ENCODE results near the gene MTX3.

GRCh38 chr5:79962575-79963222 is 28.4 kb downstream of the MTX3 start:
- TF ChIP-seq, protein P1, sequence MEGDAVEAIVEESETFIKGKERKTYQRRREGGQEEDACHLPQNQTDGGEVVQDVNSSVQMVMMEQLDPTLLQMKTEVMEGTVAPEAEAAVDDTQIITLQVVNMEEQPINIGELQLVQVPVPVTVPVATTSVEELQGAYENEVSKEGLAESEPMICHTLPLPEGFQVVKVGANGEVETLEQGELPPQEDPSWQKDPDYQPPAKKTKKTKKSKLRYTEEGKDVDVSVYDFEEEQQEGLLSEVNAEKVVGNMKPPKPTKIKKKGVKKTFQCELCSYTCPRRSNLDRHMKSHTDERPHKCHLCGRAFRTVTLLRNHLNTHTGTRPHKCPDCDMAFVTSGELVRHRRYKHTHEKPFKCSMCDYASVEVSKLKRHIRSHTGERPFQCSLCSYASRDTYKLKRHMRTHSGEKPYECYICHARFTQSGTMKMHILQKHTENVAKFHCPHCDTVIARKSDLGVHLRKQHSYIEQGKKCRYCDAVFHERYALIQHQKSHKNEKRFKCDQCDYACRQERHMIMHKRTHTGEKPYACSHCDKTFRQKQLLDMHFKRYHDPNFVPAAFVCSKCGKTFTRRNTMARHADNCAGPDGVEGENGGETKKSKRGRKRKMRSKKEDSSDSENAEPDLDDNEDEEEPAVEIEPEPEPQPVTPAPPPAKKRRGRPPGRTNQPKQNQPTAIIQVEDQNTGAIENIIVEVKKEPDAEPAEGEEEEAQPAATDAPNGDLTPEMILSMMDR (IDR thresholded peaks at IDR 0.05), result no peak
- TF ChIP-seq ZFX (IDR thresholded peaks at IDR 0.05; ENCODE audit: borderline replicate concordance), result no peak
